OCI-LY1 (cell line): ENCODE results near the gene MFAP3L.

ENCODE experiments used
- EZH2 ChIP-seq: fragments of 200-600 bp; sonication (generic), shearing (Covaris generic); IDR thresholded peaks from 2 replicates; pipeline ENCODE4 v1.8.0; 2017; ENCODE audit warnings: borderline replicate concordance, mixed run types, mild to moderate bottlenecking, antibody characterized with exemption, low read length, moderate library complexity, mixed read lengths
- TF ChIP-seq, protein P1 (sequence below): fragments of 200-600 bp; sonication (generic), shearing (Covaris generic); IDR thresholded peaks from 2 replicates; pipeline ENCODE4 v1.5.1; 2017; ENCODE audit warnings: mild to moderate bottlenecking, antibody characterized with exemption, low read length, moderate library complexity, mixed read lengths

DNA sequence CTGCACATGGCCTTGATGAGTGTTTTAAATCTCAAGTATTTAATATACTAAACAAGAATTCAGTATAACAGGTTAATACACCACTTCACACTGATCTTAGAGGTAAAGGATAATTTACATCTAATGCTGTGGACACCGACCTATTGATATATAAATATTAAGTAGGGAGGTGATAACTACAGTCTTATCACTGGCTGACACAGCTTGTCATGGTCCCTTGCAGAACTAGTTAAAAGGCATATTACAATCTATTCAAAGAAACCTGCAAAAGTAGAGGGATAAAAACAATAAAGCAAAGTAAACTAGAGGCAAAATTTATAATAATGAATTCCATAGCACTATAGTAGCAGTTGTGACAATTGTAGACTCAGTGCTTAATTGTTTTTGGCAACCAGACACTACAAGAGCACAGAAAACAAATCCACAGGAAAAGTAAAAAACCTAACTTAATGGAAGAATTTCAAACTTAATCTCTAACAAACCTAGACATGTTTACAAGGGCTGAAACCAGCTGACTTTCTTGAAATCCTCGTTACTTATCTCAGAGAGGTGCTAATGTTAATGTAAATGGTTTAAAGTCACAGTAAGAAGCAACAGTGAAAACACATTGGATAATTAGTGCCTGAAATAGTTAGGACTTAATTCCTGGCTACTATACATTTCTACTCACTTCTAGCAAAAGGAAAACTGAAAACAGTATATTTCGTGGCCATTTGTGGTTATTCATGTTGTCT, 25.0 kb downstream of the MFAP3L start:
- TF ChIP-seq, protein P1, sequence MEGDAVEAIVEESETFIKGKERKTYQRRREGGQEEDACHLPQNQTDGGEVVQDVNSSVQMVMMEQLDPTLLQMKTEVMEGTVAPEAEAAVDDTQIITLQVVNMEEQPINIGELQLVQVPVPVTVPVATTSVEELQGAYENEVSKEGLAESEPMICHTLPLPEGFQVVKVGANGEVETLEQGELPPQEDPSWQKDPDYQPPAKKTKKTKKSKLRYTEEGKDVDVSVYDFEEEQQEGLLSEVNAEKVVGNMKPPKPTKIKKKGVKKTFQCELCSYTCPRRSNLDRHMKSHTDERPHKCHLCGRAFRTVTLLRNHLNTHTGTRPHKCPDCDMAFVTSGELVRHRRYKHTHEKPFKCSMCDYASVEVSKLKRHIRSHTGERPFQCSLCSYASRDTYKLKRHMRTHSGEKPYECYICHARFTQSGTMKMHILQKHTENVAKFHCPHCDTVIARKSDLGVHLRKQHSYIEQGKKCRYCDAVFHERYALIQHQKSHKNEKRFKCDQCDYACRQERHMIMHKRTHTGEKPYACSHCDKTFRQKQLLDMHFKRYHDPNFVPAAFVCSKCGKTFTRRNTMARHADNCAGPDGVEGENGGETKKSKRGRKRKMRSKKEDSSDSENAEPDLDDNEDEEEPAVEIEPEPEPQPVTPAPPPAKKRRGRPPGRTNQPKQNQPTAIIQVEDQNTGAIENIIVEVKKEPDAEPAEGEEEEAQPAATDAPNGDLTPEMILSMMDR, result no peak
- no peak for TF ChIP-seq EZH2
